HPDE6-E6E7 (cell line): ENCODE data around the gene TMEM161B.
"Not testable (repeated sequence)": the region's sequence is repeated elsewhere in the genome, so short reads cannot be mapped to it uniquely, and the experiment has no call there.

ENCODE experiments used
- DNase-seq: peaks from one replicate; pipeline ENCODE4 v3.0.0; 2011; ENCODE audit warnings: missing footprints; ENCODE audit errors: extremely low spot score

The TMEM161B gene

DNA sequence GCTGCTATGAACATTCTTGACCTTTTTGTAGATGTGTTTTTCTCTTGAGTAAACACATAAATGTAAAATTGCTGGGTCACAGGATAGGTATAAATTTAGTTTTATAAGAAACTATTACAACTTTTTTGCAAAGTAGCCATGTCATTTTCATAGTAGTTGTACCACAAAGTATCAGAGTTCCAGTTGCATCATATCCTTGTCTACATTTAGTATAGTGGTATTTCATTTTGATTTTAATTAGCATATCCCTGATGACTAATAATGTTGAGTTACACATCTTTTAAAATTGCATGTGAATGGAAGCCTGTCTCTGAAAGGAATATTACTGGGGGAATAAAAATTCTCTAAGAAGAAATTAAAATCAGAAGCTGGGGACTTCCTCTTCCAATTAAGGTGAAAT, 85.4 kb downstream of the TMEM161B start:
- no peak for DNase-seq

- not testable (repeated sequence) for DNase-seq
Observed at GRCh38 chr5:88177486-88177885, 91.2 kb downstream of the TMEM161B start.

GRCh38 chr5:88172847-88173758, 95.5 kb downstream of the TMEM161B start:
- DNase-seq: no peak

- DNase-seq: no peak
Observed at GRCh38 chr5:88159591-88159990, 109.1 kb downstream of the TMEM161B start.

GRCh38 chr5:88158056-88158455, 110.6 kb downstream of the TMEM161B start:
- no peak for DNase-seq

- no peak for DNase-seq
Observed at GRCh38 chr5:88154891-88155290, 113.8 kb downstream of the TMEM161B start.

DNA sequence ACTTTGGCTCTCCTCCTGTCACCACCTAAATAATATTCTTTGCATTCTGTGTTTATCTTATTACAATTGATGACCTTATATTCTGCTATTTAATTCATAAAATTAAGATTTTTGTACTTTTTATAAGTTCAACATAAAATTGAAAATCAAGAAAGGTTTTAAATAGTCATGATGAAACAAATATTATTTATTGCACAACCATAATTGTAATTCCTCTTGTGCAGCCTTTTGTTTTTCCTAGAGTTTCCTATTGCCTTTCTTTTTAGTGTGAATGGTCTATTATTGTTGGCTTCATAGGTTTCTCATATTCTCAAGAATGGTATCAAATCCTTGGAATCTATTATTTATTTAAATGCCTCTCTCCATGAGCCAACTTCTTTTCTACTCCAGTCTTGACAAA, 117.9 kb downstream of the TMEM161B start:
- no peak for DNase-seq

GRCh38 chr5:88145611-88146467, 122.8 kb downstream of the TMEM161B start:
- DNase-seq: no peak

DNA sequence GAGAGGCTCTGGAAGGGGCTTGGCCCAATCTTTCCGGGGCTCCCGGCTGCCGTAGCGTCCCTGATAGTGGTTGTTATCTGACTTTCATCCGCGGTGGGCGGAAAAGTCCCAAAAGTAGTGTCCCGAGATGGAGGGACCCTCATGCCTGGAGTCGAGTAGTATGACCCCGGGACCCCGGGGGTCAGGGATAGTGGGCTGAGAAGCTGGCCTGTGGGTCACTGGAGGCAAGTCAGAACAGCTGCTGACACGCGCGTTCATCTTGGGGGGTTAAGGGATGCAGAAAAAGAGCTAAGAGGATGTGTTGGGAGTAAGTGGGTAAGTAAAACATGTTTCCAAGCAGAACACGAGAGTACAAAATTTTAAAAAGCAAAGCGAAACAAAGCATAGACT, 123.4 kb downstream of the TMEM161B start:
- no peak for DNase-seq
